D341Med (cell line): ENCODE results near the gene DNAH11.
"Not testable (repeated sequence)": the region's sequence is repeated elsewhere in the genome, so short reads cannot be mapped to it uniquely, and the experiment has no call there.

ENCODE experiments used
- DNase-seq: peaks from one replicate; pipeline ENCODE4 v3.0.0; 2012; ENCODE audit warnings: low spot score

The DNAH11 gene

GRCh38 chr7:21542891-21543527 is at the start of gene DNAH11:
TSS of gene DNAH11 (plus strand) at chr7:21543039. CDS start at chr7:21543246, 207 bp downstream.
- peak; percentile 47 for DNase-seq

GRCh38 chr7:21495731-21496130 is 47.1 kb upstream of the DNAH11 start:
- DNase-seq: no peak

GRCh38 chr7:21497072-21497471 is 45.8 kb upstream of the DNAH11 start:
- DNase-seq: peak; percentile 53

GRCh38 chr7:21500117-21500832 is 42.6 kb upstream of the DNAH11 start:
- DNase-seq: no peak

- no peak for DNase-seq
Observed at GRCh38 chr7:21504021-21504420, 38.8 kb upstream of the DNAH11 start.

- peak; percentile 46 for DNase-seq
Observed at GRCh38 chr7:21507627-21508343, 35.1 kb upstream of the DNAH11 start.

- no peak for DNase-seq
Observed at GRCh38 chr7:21508538-21508937, 34.3 kb upstream of the DNAH11 start.

GRCh38 chr7:21514062-21514461 is 28.8 kb upstream of the DNAH11 start:
- no peak for DNase-seq

- DNase-seq: no peak
Observed at GRCh38 chr7:21524680-21525079, 18.2 kb upstream of the DNAH11 start.

GRCh38 chr7:21526007-21526406 is 16.8 kb upstream of the DNAH11 start:
- no peak for DNase-seq

- DNase-seq: no peak
Observed at GRCh38 chr7:21526448-21526847, 16.4 kb upstream of the DNAH11 start.

GRCh38 chr7:21532485-21532884 is 10.4 kb upstream of the DNAH11 start:
- not testable (repeated sequence) for DNase-seq

GRCh38 chr7:21533646-21534045 is 9.2 kb upstream of the DNAH11 start:
- DNase-seq: not testable (repeated sequence)

GRCh38 chr7:21536445-21537118 is 6.3 kb upstream of the DNAH11 start:
- not testable (repeated sequence) for DNase-seq

GRCh38 chr7:21538936-21539495 is 3.8 kb upstream of the DNAH11 start:
- DNase-seq: no peak

- no peak for DNase-seq
Observed at GRCh38 chr7:21543528-21544302, 876 bp downstream of the DNAH11 start.

GRCh38 chr7:21544303-21544656 is 1.4 kb downstream of the DNAH11 start:
- DNase-seq: no peak

- DNase-seq: no peak
Observed at GRCh38 chr7:21544715-21545114, 1.9 kb downstream of the DNAH11 start.

- DNase-seq: no peak
Observed at GRCh38 chr7:21547501-21547900, 4.7 kb downstream of the DNAH11 start.

- DNase-seq: no peak
Observed at GRCh38 chr7:21548491-21548890, 5.7 kb downstream of the DNAH11 start.

GRCh38 chr7:21550076-21550475 is 7.2 kb downstream of the DNAH11 start:
- DNase-seq: no peak
